ENCODE data around the gene ITGB8.

Gene ITGB8

DNA sequence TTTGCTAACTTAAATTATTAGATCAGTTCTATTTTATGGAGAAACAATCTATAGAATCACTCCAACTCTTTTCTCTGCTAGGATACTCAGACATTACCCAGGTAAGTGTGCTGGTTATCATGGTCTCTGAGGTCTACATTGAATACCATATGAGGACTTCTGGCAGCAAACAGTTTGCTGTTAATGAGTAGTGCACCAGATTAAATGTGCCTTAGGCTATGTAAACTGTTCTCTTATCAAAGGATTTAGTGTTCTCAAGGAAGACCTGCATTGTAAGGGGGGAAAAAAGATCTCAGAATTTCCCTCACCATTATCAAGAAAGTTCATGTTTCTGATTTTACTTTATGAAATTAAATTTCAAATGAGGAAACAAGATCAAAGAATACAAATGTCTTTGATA lies 107.5 kb downstream of the ITGB8 start:
- Histone ChIP-seq H3K4me2 (peak overlapping the region; percentile 40; the same call in 1 of the 2 replicates), H3K9ac (no peak overlapping the region), H3K27ac (no peak overlapping the region), H3K36me3 (no peaks in the 10 kb centered on the region), H3K4me1 (peaks cover 10% of the 10 kb centered on the region; the same call in 1 of the 2 replicates), H3K9me3 (0 out of 2 replicates have a peak, but pooled peaks cover 6% of the 10 kb centered on the region), H4K20me1 (no peaks in the 10 kb centered on the region), H3K4me3 (no peak overlapping the region), H3K27me3 (no peaks in the 10 kb centered on the region)
- TF ChIP-seq Cebpa-rat (IDR thresholded peaks at IDR 0.05): no peak

GRCh38 chr7:20438694-20439376 lies 108.1 kb downstream of the ITGB8 start:
- no peaks in the 10 kb centered on the region for H3K27me3 ChIP-seq
- H3K4me1 ChIP-seq: peaks cover 10% of the 10 kb centered on the region; the same call in 1 of the 2 replicates
- H3K4me2 ChIP-seq: peak overlapping the region; percentile 40
- no peak overlapping the region for H3K27ac ChIP-seq
- no peak overlapping the region for H3K9ac ChIP-seq
- 0 out of 2 replicates have a peak, but pooled peaks cover 6% of the 10 kb centered on the region for H3K9me3 ChIP-seq
- no peak for TF ChIP-seq Cebpa-rat (IDR thresholded peaks at IDR 0.05)
- H3K4me3 ChIP-seq: no peak overlapping the region
- H4K20me1 ChIP-seq: no peaks in the 10 kb centered on the region
- no peaks in the 10 kb centered on the region for H3K36me3 ChIP-seq

DNA sequence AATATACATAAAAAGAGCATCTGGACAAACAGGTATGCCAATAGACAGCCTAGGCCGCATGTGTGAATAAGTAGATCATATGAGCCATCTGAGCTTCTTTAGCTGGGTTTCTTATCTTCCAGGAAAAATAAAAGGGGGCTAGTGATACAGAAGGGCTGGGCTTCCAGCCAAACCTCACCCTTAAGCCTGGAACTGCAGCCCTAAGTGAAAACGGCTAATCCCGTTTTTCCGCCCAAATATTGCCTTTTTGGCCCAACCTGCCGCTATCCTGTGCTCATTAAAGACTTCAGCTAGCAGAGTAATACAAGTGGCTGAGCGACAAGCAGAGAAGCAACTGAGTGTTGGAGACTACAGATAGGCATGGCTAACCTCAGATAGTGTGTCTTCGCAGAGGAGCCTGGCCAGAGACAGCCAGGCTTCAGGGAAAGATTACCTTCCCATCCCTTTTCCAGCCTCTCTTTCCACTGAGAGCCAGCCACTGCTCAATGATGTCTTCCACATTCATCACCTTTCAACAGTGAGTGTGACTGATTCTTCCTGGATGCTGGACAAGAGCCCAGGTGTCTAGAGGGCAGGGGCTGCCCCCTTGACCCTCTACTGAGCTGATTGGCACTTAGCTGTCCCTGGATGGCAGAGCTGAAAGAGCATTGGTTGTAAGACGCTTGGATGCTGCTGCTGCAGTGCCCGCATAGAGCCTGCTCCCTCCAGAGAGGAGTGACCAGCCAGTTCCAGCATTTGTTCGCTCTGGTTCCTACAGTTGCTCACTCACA lies 108.9 kb downstream of the ITGB8 start:
- H3K9ac ChIP-seq: no peak overlapping the region
- H3K9me3 ChIP-seq: 0 out of 2 replicates have a peak, but pooled peaks cover 6% of the 10 kb centered on the region
- no peaks in the 10 kb centered on the region for H3K27me3 ChIP-seq
- peaks cover 10% of the 10 kb centered on the region; the same call in 1 of the 2 replicates for H3K4me1 ChIP-seq
- no peak overlapping the region; the same call in 1 of the 2 replicates for H3K4me2 ChIP-seq
- H4K20me1 ChIP-seq: no peaks in the 10 kb centered on the region
- no peaks in the 10 kb centered on the region for H3K36me3 ChIP-seq
- no peak for TF ChIP-seq Cebpa-rat (IDR thresholded peaks at IDR 0.05)
- no peak overlapping the region for H3K4me3 ChIP-seq
- H3K27ac ChIP-seq: no peak overlapping the region

DNA sequence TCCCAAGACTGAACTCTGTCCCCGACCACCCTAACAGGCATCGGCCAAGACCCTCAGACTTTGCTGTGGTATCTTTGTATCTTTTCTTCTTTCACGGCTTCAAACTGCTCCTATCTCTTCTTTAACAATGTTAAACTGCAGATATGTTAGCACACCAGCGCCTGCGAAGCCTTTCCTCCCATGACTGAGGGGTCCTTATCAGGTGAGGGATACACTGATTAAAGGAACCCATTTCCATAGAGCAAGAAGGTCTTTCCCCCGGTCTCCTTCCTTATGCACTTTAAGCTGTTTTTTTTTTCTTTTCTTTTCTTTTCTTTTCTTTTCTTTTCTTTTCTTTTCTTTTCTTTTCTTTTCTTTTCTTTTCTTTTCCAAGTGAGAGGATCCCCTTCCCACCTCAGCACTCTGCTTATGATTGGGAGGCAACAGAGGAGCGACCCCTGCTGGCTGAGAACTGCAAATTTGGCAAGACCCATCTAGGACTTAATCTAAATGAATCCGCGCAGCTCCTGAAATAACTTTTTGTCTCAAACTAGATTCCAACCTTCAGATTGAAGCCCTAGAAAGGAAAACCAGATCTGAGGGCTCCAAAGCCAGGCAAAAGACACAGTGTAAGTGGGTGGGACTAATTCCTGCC lies 109.9 kb downstream of the ITGB8 start:
- TF ChIP-seq Cebpa-rat (IDR thresholded peaks at IDR 0.05): no peak
- no peak overlapping the region for H3K9ac ChIP-seq
- H3K9me3 ChIP-seq: 0 out of 2 replicates have a peak, but pooled peaks cover 6% of the 10 kb centered on the region
- no peaks in the 10 kb centered on the region for H3K27me3 ChIP-seq
- no peaks in the 10 kb centered on the region for H3K36me3 ChIP-seq
- H3K4me3 ChIP-seq: no peak overlapping the region
- H3K4me1 ChIP-seq: peaks cover 10% of the 10 kb centered on the region; the same call in 1 of the 2 replicates
- no peak overlapping the region for H3K4me2 ChIP-seq
- H4K20me1 ChIP-seq: no peaks in the 10 kb centered on the region
- no peak overlapping the region for H3K27ac ChIP-seq

- Histone ChIP-seq H3K4me1 (peaks cover 10% of the 10 kb centered on the region; the same call in 1 of the 2 replicates), H4K20me1 (no peaks in the 10 kb centered on the region), H3K27ac (no peak overlapping the region), H3K4me3 (no peak overlapping the region), H3K9me3 (0 out of 2 replicates have a peak, but pooled peaks cover 6% of the 10 kb centered on the region), H3K9ac (no peak overlapping the region), H3K4me2 (no peak overlapping the region), H3K27me3 (no peaks in the 10 kb centered on the region), H3K36me3 (no peaks in the 10 kb centered on the region)
- TF ChIP-seq Cebpa-rat (IDR thresholded peaks at IDR 0.05): no peak
These were observed 110.6 kb downstream of the ITGB8 start for GRCh38 chr7:20441346-20441745.

DNA sequence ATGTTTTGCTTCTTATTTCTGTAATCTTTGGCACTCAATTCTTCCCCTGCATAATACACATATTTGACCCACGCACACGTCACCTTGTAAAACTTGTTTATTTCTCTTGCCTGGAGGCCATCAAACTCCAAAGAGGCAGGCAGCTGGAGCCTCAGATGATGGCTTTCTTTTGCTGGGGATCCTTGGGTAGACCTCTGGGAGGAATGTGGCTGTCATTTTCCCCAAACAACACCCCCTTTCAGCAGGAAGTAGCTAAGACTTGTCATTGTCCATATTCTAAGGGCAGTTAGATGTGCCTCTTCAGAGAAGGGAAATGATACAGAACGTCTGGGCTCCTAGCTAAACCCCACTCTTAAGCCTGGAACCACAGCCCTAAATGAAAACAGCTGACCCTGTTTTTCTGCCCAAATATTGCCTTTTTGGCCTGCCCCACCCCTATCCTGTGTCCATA lies 111.3 kb downstream of the ITGB8 start:
- Histone ChIP-seq H3K4me2 (no peak overlapping the region), H3K9me3 (0 out of 2 replicates have a peak, but pooled peaks cover 6% of the 10 kb centered on the region), H3K4me3 (no peak overlapping the region), H3K36me3 (no peaks in the 10 kb centered on the region), H3K27me3 (no peaks in the 10 kb centered on the region), H3K27ac (no peak overlapping the region), H3K9ac (no peak overlapping the region), H4K20me1 (no peaks in the 10 kb centered on the region), H3K4me1 (peaks cover 10% of the 10 kb centered on the region; the same call in 1 of the 2 replicates)
- no peak for TF ChIP-seq Cebpa-rat (IDR thresholded peaks at IDR 0.05)

- H3K4me2 ChIP-seq: no peak overlapping the region
- 0 out of 2 replicates have a peak, but pooled peaks cover 6% of the 10 kb centered on the region for H3K9me3 ChIP-seq
- H3K4me1 ChIP-seq: peaks cover 10% of the 10 kb centered on the region; the same call in 1 of the 2 replicates
- no peak for TF ChIP-seq Cebpa-rat (IDR thresholded peaks at IDR 0.05)
- H3K9ac ChIP-seq: no peak overlapping the region
- no peak overlapping the region for H3K4me3 ChIP-seq
- H3K27ac ChIP-seq: no peak overlapping the region
- no peaks in the 10 kb centered on the region for H3K36me3 ChIP-seq
- no peaks in the 10 kb centered on the region for H4K20me1 ChIP-seq
- H3K27me3 ChIP-seq: no peaks in the 10 kb centered on the region
These were observed 112.3 kb downstream of the ITGB8 start for GRCh38 chr7:20442951-20443350.

DNA sequence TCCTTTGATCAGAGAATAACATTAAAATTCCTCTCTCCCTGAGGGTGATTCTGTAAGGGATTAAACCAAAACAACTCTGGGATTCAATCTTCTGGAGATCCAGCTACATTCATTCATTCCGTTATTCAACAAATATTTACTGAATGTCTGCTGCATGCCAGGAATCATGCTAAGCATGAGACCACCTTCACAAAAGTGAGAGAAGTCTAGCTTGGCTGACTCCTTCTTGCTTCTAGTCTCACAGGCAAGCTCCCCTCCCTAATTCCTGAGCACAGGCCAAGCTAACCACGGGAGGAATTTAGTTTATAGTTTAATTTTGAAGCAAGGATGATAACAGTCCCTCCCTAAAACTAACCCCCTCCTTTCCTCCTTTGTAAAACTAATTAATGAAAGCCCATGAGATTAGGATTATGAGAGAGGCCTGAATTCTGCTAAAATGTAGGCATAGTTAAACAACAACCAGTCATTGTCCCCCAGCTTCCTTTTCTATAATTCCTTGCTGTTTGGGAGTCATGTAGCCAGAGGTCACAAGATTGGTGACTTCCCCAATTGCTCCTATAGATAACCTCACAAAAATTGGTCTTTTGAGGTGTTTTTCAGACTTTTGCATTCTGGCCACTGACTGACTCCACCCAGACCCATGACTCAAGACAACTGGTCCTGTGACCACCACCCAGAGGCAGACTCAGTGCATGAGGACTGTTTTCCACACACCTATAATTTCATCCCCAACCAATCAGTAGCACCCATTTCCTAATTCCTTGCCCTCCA lies 113.5 kb downstream of the ITGB8 start:
- no peak for TF ChIP-seq Cebpa-rat (IDR thresholded peaks at IDR 0.05)
- H3K27ac ChIP-seq: no peak overlapping the region
- H3K36me3 ChIP-seq: no peaks in the 10 kb centered on the region
- no peak overlapping the region for H3K9ac ChIP-seq
- no peaks in the 10 kb centered on the region for H4K20me1 ChIP-seq
- H3K27me3 ChIP-seq: no peaks in the 10 kb centered on the region
- peaks cover 2% of the 10 kb centered on the region; the same call in 1 of the 2 replicates for H3K4me1 ChIP-seq
- 0 out of 2 replicates have a peak, but pooled peaks cover 6% of the 10 kb centered on the region for H3K9me3 ChIP-seq
- H3K4me3 ChIP-seq: no peak overlapping the region
- no peak overlapping the region for H3K4me2 ChIP-seq
